Mesothelial cell of epicardium (in vitro differentiated cells): ENCODE measurements around the gene SPTBN1. TPM values are rescaled to one million over a fixed set of nuclear protein-coding genes. Genes with fewer than 3 reads are reported as not detected.

Experiments
- DNase-seq, 2 experiments: peaks; one replicate each; pipeline ENCODE4 v3.0.0; 2021; ENCODE audit warnings: low spot score in 2 of 2; ENCODE audit not compliant: unreplicated experiment in 2 of 2
- H3K27ac Mint-ChIP-seq: 2 replicates; pipeline ENCODE4 v1.8.0; 2021; ENCODE audit warnings: mixed read lengths
- H3K27me3 Mint-ChIP-seq: 2 replicates; pipeline ENCODE4 v1.8.0; 2021; ENCODE audit warnings: low read depth, mixed read lengths
- H3K36me3 Mint-ChIP-seq: 2 replicates; pipeline ENCODE4 v1.8.0; 2021; ENCODE audit warnings: mixed read lengths
- H3K4me1 Mint-ChIP-seq: 2 replicates; pipeline ENCODE4 v1.8.0; 2021; ENCODE audit warnings: mixed read lengths
- H3K4me3 Mint-ChIP-seq: 2 replicates; pipeline ENCODE4 v1.8.0; 2021; ENCODE audit warnings: mild to moderate bottlenecking, moderate library complexity, mixed read lengths
- H3K9me3 Mint-ChIP-seq: 2 replicates; pipeline ENCODE4 v1.8.0; 2021; ENCODE audit warnings: mixed read lengths
- CTCF ChIP-seq: fragments of 200-600 bp; sonication (generic); IDR thresholded peaks from one replicate; pipeline ENCODE4 v1.5.0; 2021; ENCODE audit warnings: antibody characterized with exemption; ENCODE audit not compliant: unreplicated experiment
- total RNA-seq: library from RNA; stranded (reverse); gene quantifications from 3 replicates; pipeline ENCODE4 v1.2.1, GENCODE V29; 2021

SPTBN1 gene
- total RNA-seq, 1 donor from 2014 or later: 281 TPM

DNA sequence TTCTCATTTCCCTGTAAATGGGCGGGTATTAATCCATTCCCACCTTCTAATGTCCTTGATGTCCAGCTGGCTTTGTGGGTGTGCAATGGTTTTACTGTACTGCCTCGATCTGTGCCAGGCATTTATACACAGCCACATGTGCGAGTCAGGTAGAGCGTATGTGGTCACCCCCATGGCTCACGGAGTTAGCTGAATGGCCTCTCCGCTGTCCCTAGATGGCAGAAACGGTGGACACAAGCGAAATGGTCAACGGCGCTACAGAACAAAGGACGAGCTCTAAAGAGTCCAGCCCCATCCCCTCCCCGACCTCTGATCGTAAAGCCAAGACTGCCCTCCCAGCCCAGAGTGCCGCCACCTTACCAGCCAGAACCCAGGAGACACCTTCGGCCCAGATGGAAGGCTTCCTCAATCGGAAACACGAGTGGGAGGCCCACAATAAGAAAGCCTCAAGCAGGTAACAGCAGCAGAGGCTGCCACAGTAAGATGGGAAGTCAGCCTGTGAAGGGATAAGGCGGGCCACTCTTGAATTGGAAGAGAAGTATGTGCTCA lies 208.2 kb downstream of the SPTBN1 start:
- Mint-ChIP-seq H3K27me3 (no peaks in the 10 kb centered on the region), H3K36me3 (peaks cover 64% of the 10 kb centered on the region), H3K27ac (no peak overlapping the region), H3K4me3 (no peak overlapping the region), H3K4me1 (peaks cover 30% of the 10 kb centered on the region), H3K9me3 (no peaks in the 10 kb centered on the region)
- TF ChIP-seq CTCF: no peak
- no peak for DNase-seq

DNA sequence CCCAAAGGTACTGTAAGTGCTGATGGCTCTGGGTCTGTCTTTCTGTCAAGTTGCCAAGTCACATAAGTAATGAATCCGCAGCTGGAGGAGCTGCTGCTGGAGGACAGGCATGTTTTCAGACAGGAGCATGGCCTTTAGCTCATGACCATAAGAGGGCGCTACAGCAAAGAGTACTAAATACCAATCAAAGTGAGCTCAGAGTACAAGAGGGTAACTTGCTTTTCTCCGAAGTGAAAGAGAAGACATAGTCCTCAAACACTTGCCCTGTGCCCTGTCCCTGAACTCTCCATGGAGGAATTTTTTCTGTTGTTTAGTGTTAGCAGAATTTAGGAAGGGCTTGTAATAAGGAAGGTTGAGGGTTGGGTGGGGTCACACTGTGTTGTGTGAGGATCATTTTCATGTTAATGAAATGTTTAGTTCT lies 209.3 kb downstream of the SPTBN1 start:
- Mint-ChIP-seq H3K27me3 (no peaks in the 10 kb centered on the region), H3K9me3 (no peaks in the 10 kb centered on the region), H3K4me3 (no peak overlapping the region), H3K4me1 (peaks cover 42% of the 10 kb centered on the region), H3K27ac (peak overlapping the region; percentile 84), H3K36me3 (peaks cover 61% of the 10 kb centered on the region)
- TF ChIP-seq CTCF: peak; percentile 55
- DNase-seq: no peak

- peaks cover 65% of the 10 kb centered on the region for H3K36me3 Mint-ChIP-seq
- H3K9me3 Mint-ChIP-seq: no peaks in the 10 kb centered on the region
- no peak overlapping the region for H3K4me3 Mint-ChIP-seq
- H3K4me1 Mint-ChIP-seq: peaks cover 46% of the 10 kb centered on the region
- H3K27ac Mint-ChIP-seq: peak overlapping the region; percentile 65
- H3K27me3 Mint-ChIP-seq: no peaks in the 10 kb centered on the region
- no peak for TF ChIP-seq CTCF
- DNase-seq: no peak
These were observed 210.1 kb downstream of the SPTBN1 start for GRCh38 chr2:54666131-54666633.

GRCh38 chr2:54666634-54667265 lies 210.6 kb downstream of the SPTBN1 start:
- Mint-ChIP-seq H3K27me3 (no peaks in the 10 kb centered on the region), H3K9me3 (no peaks in the 10 kb centered on the region), H3K27ac (peak overlapping the region; percentile 65), H3K4me1 (peaks cover 46% of the 10 kb centered on the region), H3K36me3 (peaks cover 60% of the 10 kb centered on the region), H3K4me3 (no peak overlapping the region)
- DNase-seq: no peak
- no peak for TF ChIP-seq CTCF

DNA sequence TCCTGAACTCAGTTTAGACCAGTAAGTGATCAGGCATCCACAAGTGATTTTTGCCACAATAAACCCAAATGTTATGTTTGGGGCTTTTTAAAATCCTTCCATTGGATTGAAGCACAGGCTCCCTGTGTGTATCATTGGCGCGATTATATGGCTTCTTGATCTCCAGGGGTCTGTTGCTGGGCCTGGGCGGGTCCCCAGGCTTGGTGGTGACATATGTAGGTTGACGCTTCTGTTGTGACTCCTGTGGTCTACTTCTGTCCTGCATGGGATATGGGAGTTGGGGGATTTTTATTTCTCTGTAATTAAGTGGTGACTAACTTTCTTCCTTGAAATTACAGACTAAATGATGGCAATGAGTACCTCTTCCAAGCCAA lies 211.1 kb downstream of the SPTBN1 start:
- Mint-ChIP-seq H3K4me3 (no peak overlapping the region), H3K27me3 (no peaks in the 10 kb centered on the region), H3K9me3 (no peaks in the 10 kb centered on the region), H3K36me3 (peaks cover 58% of the 10 kb centered on the region), H3K27ac (peak overlapping the region; percentile 65), H3K4me1 (peaks cover 48% of the 10 kb centered on the region)
- DNase-seq: no peak
- no peak for TF ChIP-seq CTCF
